Mesendoderm (in vitro differentiated cells): ENCODE measurements around the gene PRR4.

Experiments
- DNase-seq: peaks from one replicate; pipeline ENCODE4 v3.0.0; 2013
- H2AK5ac ChIP-seq: 2 replicates; pipeline ENCODE4 v1.6.1; 2013; ENCODE audit warnings: low read length, inconsistent platforms
- H2BK120ac ChIP-seq: 2 replicates; pipeline ENCODE4 v1.6.1; 2013; ENCODE audit warnings: low read depth, mild to moderate bottlenecking, low read length, moderate library complexity, mixed read lengths
- H2BK15ac ChIP-seq: replicated peaks from 2 replicates; pipeline ENCODE4 v1.6.1; 2013; ENCODE audit warnings: low read depth, mild to moderate bottlenecking, moderate library complexity
- H2BK5ac ChIP-seq: 2 replicates; pipeline ENCODE4 v1.6.1; 2013; ENCODE audit warnings: low read length, inconsistent platforms
- H3K18ac ChIP-seq: 2 replicates; pipeline ENCODE4 v1.6.1; 2013; ENCODE audit warnings: mild to moderate bottlenecking, low read length, mixed read lengths
- H3K23ac ChIP-seq: one replicate; pipeline ENCODE4 v1.6.1; 2013; ENCODE audit warnings: low read length
- H3K27ac ChIP-seq: 2 replicates; pipeline ENCODE4 v1.5.1; 2013; ENCODE audit warnings: low read depth, mild to moderate bottlenecking, inconsistent platforms, low read length, moderate library complexity
- H3K27me3 ChIP-seq: 2 replicates; pipeline ENCODE4 v1.6.1; 2013; ENCODE audit warnings: low read length, control low read depth, mild to moderate bottlenecking, inconsistent platforms; ENCODE audit not compliant: insufficient read depth, poor library complexity
- H3K36me3 ChIP-seq: 2 replicates; pipeline ENCODE4 v1.6.1; 2013; ENCODE audit warnings: low read length, inconsistent platforms; ENCODE audit not compliant: control insufficient read depth, insufficient read depth
- H3K4ac ChIP-seq: one replicate; pipeline ENCODE4 v1.6.1; 2013; ENCODE audit warnings: low read depth, mild to moderate bottlenecking, low read length, moderate library complexity
- H3K4me1 ChIP-seq: 2 replicates; pipeline ENCODE4 v1.6.1; 2013; ENCODE audit warnings: low read depth, low read length, inconsistent platforms; ENCODE audit not compliant: control insufficient read depth
- H3K4me2 ChIP-seq: 2 replicates; pipeline ENCODE4 v1.6.1; 2013; ENCODE audit warnings: low read length
- H3K4me3 ChIP-seq: 2 replicates; pipeline ENCODE4 v1.5.1; 2013; ENCODE audit warnings: mild to moderate bottlenecking, low read length
- H3K56ac ChIP-seq: one replicate; pipeline ENCODE4 v1.6.1; 2013; ENCODE audit warnings: low read length
- H3K79me1 ChIP-seq: 2 replicates; pipeline ENCODE4 v1.6.1; 2013; ENCODE audit warnings: low read length, inconsistent platforms
- H3K79me2 ChIP-seq: 2 replicates; pipeline ENCODE4 v1.6.1; 2013; ENCODE audit warnings: mild to moderate bottlenecking, low read length; ENCODE audit not compliant: control insufficient read depth, insufficient read depth
- H3K9ac ChIP-seq: 2 replicates; pipeline ENCODE4 v1.6.1; 2013; ENCODE audit warnings: low read length, inconsistent platforms
- H4K5ac ChIP-seq: one replicate; pipeline ENCODE4 v1.6.1; 2013; ENCODE audit warnings: low read length
- H4K8ac ChIP-seq: one replicate; pipeline ENCODE4 v1.6.1; 2013; ENCODE audit warnings: low read depth, mild to moderate bottlenecking, control low read depth, low read length, moderate library complexity
- whole genome bisulfite sequencing: extraction: QIAGEN DNeasy Blood & Tissue Kit; methylation state at CpG from one replicate; pipeline ENCODE4 v1.1.7; 2013; ENCODE audit warnings: low lambda C conversion rate, missing lambda C conversion rate; ENCODE audit not compliant: insufficient coverage; ENCODE audit errors: extremely low coverage; 5-methylcytosine and 5-hydroxymethylcytosine counted together

The PRR4 gene

DNA sequence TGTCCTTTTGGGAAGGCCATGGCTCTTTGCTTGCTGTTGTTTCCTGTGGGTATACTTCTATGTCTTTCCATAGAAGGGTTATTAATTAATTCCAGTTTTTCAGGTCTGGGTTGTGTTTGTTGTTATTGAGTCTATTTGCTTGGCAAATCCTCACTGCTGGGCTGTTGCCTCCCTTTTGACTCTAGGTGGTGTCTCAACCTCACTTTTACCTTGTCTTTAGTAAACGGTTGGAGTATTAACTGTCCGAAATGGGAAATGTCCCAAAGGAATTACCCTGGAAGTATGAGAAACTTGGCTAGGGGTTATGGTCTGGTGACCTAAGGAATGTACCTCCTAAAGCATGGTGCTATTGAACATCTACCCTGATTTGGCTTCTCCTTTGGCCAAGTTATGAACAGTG lies 18.1 kb upstream of the PRR4 start:
- no peak overlapping the region for H3K27ac ChIP-seq
- no CpG with 5 or more reads among the region's 2 CpGs for WGBS
- no peaks in the 10 kb centered on the region for H3K79me2 ChIP-seq
- no peak overlapping the region for H4K8ac ChIP-seq
- no peak overlapping the region for H4K5ac ChIP-seq
- no peaks in the 10 kb centered on the region for H3K4me1 ChIP-seq
- H3K4ac ChIP-seq: no peak overlapping the region
- H3K4me2 ChIP-seq: no peak overlapping the region
- H2BK120ac ChIP-seq: no peak overlapping the region
- H2BK15ac ChIP-seq: no peak overlapping the region
- H3K36me3 ChIP-seq: no peaks in the 10 kb centered on the region
- H3K27me3 ChIP-seq: no peaks in the 10 kb centered on the region
- no peak overlapping the region for H3K56ac ChIP-seq
- no peak overlapping the region for H3K9ac ChIP-seq
- H2AK5ac ChIP-seq: no peak overlapping the region
- no peaks in the 10 kb centered on the region for H3K79me1 ChIP-seq
- no peak overlapping the region for H3K4me3 ChIP-seq
- no peak for DNase-seq
- H3K23ac ChIP-seq: no peak overlapping the region
- no peak overlapping the region for H3K18ac ChIP-seq
- no peak overlapping the region for H2BK5ac ChIP-seq

DNA sequence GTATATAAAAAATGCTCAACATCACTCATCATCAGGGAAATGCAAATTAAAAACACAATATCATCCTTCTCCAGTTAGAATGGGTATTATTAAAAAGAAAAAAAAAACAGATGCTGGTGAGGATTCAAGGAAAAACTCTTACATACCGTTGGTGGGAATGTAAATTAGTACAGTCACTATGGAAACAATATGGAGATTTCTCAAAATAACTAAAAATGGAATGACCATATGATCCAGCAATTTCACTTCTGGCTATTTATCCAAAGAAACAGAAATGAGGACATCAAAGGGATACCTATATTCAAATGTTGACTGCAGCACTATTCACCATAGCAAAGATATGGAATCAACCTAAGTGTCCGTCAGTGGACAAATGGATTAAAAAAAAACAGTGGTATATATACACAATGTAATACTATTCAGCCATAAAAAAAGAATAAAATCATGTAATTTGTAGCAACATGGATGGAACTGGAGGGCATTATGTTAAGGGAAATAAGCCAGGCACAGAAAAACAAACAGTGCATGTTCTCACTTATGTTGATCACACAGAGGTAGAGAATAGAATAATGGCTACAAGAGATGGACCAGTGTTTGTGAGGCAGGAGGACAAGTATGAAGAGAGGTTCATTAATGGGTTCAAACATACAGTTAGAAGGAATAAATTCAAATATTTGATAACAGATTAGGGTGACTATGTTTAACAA lies 14.4 kb upstream of the PRR4 start:
- Histone ChIP-seq H3K56ac (no peak overlapping the region), H2AK5ac (no peak overlapping the region), H3K27ac (no peak overlapping the region), H3K36me3 (no peaks in the 10 kb centered on the region), H2BK120ac (no peak overlapping the region), H3K4me1 (no peaks in the 10 kb centered on the region), H3K79me2 (no peaks in the 10 kb centered on the region), H3K27me3 (no peaks in the 10 kb centered on the region), H3K4me2 (no peak overlapping the region), H2BK15ac (no peak overlapping the region), H4K5ac (no peak overlapping the region), H3K23ac (no peak overlapping the region), H3K4me3 (no peak overlapping the region), H2BK5ac (no peak overlapping the region), H3K18ac (no peak overlapping the region), H3K9ac (no peak overlapping the region), H3K4ac (no peak overlapping the region), H4K8ac (no peak overlapping the region), H3K79me1 (no peaks in the 10 kb centered on the region)
- no peak for DNase-seq
- no CpG with 5 or more reads among the region's 2 CpGs for WGBS

DNA sequence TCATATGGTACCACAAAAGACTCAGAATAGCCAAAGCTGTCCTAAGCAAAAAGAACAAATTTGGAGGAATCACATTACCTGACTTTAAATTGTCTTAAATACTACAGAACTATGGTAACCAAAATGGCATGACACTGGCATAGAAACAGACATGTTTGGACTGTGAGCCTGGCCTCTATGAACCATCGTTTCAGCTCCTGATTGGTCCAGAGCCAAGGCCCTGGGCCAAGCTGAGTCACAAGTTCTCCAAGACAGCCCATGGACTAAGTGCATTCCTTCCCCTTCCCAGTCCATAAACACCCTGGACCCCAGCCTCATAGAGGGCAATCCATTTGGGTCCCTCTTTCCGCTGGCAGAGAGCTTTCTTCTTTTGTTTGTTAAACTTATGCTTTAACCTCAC lies 12.1 kb upstream of the PRR4 start:
- no peak overlapping the region for H3K4me3 ChIP-seq
- H3K27ac ChIP-seq: no peak overlapping the region
- H3K4me2 ChIP-seq: no peak overlapping the region
- H4K8ac ChIP-seq: no peak overlapping the region
- no peak overlapping the region for H2BK120ac ChIP-seq
- no CpG with 5 or more reads among the region's 2 CpGs for WGBS
- H3K27me3 ChIP-seq: no peaks in the 10 kb centered on the region
- no peaks in the 10 kb centered on the region for H3K4me1 ChIP-seq
- no peak for DNase-seq
- H2BK5ac ChIP-seq: no peak overlapping the region
- H3K23ac ChIP-seq: no peak overlapping the region
- no peaks in the 10 kb centered on the region for H3K79me2 ChIP-seq
- H3K18ac ChIP-seq: no peak overlapping the region
- H2AK5ac ChIP-seq: no peak overlapping the region
- no peak overlapping the region for H3K4ac ChIP-seq
- no peaks in the 10 kb centered on the region for H3K36me3 ChIP-seq
- H3K79me1 ChIP-seq: no peaks in the 10 kb centered on the region
- no peak overlapping the region for H4K5ac ChIP-seq
- no peak overlapping the region for H2BK15ac ChIP-seq
- H3K56ac ChIP-seq: no peak overlapping the region
- H3K9ac ChIP-seq: no peak overlapping the region

DNA sequence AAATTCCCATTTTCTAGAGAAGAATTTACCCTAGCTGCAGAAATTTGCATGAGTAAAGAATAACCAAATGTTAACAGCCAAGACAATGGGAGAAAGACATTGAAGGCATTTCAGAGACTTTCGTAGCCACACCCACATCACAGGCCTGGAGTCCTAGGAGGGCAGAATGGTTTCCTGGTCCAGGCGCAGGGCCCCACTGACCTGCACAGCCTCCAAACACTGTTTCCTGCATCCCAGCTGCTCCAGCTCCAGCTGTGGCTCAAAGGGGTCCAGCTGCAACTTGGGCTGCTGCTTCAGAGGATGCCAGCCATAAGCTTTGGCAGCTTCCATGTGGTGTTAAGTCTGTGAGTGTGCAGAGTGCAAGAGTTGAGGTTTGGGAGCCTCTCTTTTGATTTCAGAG lies 6.5 kb upstream of the PRR4 start:
- H3K56ac ChIP-seq: no peak overlapping the region
- H4K8ac ChIP-seq: no peak overlapping the region
- H3K79me1 ChIP-seq: no peaks in the 10 kb centered on the region
- no peak overlapping the region for H3K4me2 ChIP-seq
- H2BK15ac ChIP-seq: no peak overlapping the region
- no peak overlapping the region for H3K23ac ChIP-seq
- H2BK120ac ChIP-seq: no peak overlapping the region
- no peak overlapping the region for H2BK5ac ChIP-seq
- no peaks in the 10 kb centered on the region for H3K27me3 ChIP-seq
- no peaks in the 10 kb centered on the region for H3K4me1 ChIP-seq
- no peak overlapping the region for H3K4ac ChIP-seq
- H3K9ac ChIP-seq: no peak overlapping the region
- H3K4me3 ChIP-seq: no peak overlapping the region
- no peak for DNase-seq
- H3K18ac ChIP-seq: no peak overlapping the region
- H4K5ac ChIP-seq: no peak overlapping the region
- H3K27ac ChIP-seq: no peak overlapping the region
- H2AK5ac ChIP-seq: no peak overlapping the region
- no peaks in the 10 kb centered on the region for H3K79me2 ChIP-seq
- no CpG with 5 or more reads among the region's 2 CpGs for WGBS
- H3K36me3 ChIP-seq: no peaks in the 10 kb centered on the region

DNA sequence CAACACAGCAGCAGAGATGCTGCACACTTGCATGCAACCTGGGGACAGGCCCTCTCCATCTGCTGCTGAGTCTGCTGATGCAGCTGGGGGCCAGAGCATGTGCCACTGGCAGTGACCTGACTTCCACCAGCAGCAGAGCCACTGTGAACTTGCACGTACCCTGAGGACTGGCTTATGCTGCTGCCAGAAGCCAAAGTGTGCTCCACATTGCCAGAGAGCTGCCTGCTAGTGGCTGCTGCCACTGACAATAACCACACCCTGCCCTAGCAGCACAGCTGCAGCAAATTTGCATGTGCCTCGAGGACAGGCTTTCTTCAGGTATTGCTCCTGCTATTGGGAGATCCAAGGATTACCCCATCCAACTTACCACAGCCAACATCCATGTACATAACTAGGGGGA lies 4.5 kb upstream of the PRR4 start:
- H3K27me3 ChIP-seq: no peaks in the 10 kb centered on the region
- no peak overlapping the region for H4K5ac ChIP-seq
- no CpG with 5 or more reads among the region's 2 CpGs for WGBS
- H3K23ac ChIP-seq: no peak overlapping the region
- DNase-seq: no peak
- no peak overlapping the region for H3K9ac ChIP-seq
- no peaks in the 10 kb centered on the region for H3K4me1 ChIP-seq
- H3K4me3 ChIP-seq: no peak overlapping the region
- no peak overlapping the region for H4K8ac ChIP-seq
- no peak overlapping the region for H2AK5ac ChIP-seq
- no peak overlapping the region for H2BK5ac ChIP-seq
- H3K79me2 ChIP-seq: no peaks in the 10 kb centered on the region
- no peak overlapping the region for H3K56ac ChIP-seq
- no peaks in the 10 kb centered on the region for H3K79me1 ChIP-seq
- H2BK120ac ChIP-seq: no peak overlapping the region
- H3K4me2 ChIP-seq: no peak overlapping the region
- no peaks in the 10 kb centered on the region for H3K36me3 ChIP-seq
- H3K18ac ChIP-seq: no peak overlapping the region
- H3K4ac ChIP-seq: no peak overlapping the region
- H2BK15ac ChIP-seq: no peak overlapping the region
- H3K27ac ChIP-seq: no peak overlapping the region

DNA sequence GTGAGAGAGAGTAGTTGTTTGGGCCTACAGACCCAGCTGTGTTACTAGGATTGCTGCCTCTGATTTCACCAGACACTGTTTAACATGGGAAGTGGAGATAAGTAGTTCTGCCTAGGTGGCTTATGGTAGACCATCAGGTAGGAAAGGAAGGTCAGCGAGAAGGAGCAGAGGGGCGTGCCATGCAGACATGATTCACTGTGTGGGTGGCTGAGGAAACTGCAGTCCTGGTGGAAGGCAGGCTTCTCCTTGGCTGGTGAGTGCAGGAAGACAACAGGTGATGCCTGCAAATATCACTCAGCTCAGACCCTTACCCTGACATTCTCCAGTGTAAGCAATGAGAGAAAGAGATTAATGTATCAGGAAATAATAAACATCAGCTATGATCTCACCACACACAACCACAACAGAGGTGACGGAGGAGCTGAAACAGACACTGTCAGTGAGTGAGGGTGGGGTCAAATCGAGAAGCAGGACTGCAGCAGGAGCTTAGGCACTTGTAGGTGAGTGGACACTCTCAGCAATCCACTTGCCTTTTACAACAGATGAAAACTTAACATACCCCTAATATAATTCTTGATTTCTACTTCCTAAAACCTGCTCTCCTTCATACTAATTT lies 2.1 kb upstream of the PRR4 start:
- no CpG with 5 or more reads among the region's 4 CpGs for WGBS
- H3K4me3 ChIP-seq: no peak overlapping the region
- no peak for DNase-seq

More for the DNA sequence above, 2.1 kb upstream of the PRR4 start:
- Histone ChIP-seq H3K56ac (no peak overlapping the region), H3K27ac (no peak overlapping the region), H2BK15ac (no peak overlapping the region), H3K27me3 (no peaks in the 10 kb centered on the region), H4K8ac (no peak overlapping the region), H2AK5ac (no peak overlapping the region), H2BK120ac (no peak overlapping the region), H4K5ac (no peak overlapping the region), H3K79me2 (no peaks in the 10 kb centered on the region), H3K4me1 (no peaks in the 10 kb centered on the region), H3K9ac (no peak overlapping the region), H2BK5ac (no peak overlapping the region), H3K18ac (no peak overlapping the region), H3K23ac (no peak overlapping the region), H3K4ac (no peak overlapping the region), H3K4me2 (no peak overlapping the region), H3K79me1 (no peaks in the 10 kb centered on the region), H3K36me3 (no peaks in the 10 kb centered on the region)
